HG03135 (cell line): ENCODE data around the gene PCDHB8.
"Not testable (repeated sequence)": the region's sequence is repeated elsewhere in the genome, so short reads cannot be mapped to it uniquely, and the experiment has no call there.

Experiments
- ATAC-seq: cut with Tn5 transposase; IDR thresholded peaks from one replicate; pipeline ENCODE4 v1.9.1; 2021; ENCODE audit warnings: mild to moderate bottlenecking, moderate library complexity; ENCODE audit not compliant: unreplicated experiment

Gene PCDHB8

DNA sequence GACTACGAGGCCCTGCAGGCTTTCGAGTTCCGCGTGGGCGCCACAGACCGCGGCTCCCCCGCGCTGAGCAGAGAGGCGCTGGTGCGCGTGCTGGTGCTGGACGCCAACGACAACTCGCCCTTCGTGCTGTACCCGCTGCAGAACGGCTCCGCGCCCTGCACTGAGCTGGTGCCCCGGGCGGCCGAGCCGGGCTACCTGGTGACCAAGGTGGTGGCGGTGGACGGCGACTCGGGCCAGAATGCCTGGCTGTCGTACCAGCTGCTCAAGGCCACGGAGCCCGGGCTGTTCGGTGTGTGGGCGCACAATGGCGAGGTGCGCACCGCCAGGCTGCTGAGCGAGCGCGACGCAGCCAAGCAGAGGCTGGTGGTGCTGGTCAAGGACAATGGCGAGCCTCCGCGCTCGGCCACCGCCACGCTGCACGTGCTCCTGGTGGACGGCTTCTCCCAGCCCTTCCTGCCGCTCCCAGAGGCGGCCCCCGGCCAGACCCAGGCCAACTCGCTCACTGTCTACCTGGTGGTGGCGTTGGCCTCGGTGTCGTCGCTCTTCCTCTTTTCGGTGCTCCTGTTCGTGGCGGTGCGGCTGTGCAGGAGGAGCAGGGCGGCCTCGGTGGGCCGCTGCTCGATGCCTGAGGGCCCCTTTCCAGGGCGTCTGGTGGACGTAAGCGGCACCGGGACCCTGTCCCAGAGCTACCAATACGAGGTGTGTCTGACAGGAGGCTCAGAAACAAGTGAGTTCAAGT lies 6.7 kb downstream of the PCDHB8 start:
- not testable (repeated sequence) for ATAC-seq

DNA sequence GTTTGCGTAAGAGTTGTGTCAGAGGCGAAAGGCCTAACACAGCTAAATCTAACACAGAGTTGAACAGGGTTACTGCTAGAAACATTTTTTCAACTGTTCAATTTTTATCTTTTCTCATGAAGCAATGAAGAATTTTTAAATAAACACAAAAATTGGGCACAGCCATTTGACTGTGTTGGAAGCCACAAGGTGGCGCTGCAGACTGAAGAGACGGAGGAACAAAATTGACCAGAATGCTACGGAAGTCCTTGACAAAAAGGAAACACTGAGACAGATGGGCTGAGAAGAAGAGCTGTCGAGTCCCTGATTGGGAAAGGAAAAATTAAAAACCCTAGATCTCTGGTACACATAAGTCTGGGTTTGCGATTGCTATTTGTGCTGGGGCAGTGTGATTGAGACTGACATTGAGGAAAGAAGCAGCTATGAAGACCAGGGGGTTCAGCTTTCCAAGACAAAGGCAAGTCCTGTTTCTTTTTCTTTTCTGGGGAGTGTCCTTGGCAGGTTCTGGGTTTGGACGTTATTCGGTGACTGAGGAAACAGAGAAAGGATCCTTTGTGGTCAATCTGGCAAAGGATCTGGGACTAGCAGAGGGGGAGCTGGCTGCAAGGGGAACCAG lies 9.4 kb downstream of the PCDHB8 start, which contains the start of gene PCDHB9:
Gene PCDHB9 (plus strand): TSS at position 265 of the 616 bp plus-strand sequence. CDS start 158 bp downstream, at position 423.
- ATAC-seq: no peak

DNA sequence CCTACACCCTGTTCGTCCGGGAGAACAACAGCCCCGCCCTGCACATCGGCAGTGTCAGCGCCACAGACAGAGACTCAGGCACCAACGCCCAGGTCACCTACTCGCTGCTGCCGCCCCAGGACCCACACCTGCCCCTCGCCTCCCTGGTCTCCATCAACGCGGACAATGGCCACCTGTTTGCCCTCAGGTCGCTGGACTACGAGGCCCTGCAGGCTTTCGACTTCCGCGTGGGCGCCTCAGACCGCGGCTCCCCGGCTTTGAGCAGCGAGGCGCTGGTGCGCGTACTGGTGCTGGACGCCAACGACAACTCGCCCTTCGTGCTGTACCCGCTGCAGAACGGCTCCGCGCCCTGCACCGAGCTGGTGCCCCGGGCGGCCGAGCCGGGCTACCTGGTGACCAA lies 11.1 kb downstream of the PCDHB8 start:
- not testable (repeated sequence) for ATAC-seq

DNA sequence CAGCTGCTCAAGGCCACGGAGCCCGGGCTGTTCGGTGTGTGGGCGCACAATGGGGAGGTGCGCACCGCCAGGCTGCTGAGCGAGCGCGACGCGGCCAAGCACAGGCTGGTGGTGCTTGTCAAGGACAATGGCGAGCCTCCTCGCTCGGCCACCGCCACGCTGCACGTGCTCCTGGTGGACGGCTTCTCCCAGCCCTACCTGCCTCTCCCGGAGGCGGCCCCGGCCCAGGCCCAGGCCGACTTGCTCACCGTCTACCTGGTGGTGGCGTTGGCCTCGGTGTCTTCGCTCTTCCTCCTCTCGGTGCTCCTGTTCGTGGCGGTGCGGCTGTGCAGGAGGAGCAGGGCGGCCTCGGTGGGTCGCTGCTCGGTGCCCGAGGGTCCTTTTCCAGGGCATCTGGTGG lies 11.5 kb downstream of the PCDHB8 start:
- not testable (repeated sequence) for ATAC-seq

DNA sequence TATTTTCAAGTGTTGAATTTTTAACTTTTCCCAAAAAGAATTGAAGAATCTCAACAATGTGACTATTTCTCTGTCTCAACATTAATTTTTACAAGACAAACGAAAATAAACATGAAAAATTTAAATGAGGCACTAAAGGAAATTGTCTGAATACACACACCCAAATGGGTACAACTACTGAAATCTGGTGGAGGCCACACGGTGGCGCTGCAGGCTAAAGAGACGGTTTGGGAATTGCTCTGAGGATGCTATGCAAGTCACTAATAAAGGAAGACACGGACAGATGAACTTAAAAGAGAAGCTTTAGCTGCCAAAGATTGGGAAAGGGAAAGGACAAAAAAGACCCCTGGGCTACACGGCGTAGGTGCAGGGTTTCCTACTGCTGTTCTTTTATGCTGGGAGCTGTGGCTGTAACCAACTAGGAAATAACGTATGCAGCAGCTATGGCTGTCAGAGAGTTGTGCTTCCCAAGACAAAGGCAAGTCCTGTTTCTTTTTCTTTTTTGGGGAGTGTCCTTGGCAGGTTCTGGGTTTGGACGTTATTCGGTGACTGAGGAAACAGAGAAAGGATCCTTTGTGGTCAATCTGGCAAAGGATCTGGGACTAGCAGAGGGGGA lies 14.6 kb downstream of the PCDHB8 start, which contains the start of gene PCDHB10:
Gene PCDHB10 (plus strand): TSS at position 244 of the 616 bp plus-strand sequence. CDS start 200 bp downstream, at position 444.
- ATAC-seq: no peak

DNA sequence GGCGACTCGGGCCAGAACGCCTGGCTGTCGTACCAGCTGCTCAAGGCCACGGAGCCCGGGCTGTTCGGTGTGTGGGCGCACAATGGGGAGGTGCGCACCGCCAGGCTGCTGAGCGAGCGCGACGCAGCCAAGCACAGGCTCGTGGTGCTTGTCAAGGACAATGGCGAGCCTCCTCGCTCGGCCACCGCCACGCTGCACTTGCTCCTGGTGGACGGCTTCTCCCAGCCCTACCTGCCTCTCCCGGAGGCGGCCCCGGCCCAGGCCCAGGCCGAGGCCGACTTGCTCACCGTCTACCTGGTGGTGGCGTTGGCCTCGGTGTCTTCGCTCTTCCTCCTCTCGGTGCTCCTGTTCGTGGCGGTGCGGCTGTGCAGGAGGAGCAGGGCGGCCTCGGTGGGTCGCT lies 16.7 kb downstream of the PCDHB8 start:
- ATAC-seq: not testable (repeated sequence)

DNA sequence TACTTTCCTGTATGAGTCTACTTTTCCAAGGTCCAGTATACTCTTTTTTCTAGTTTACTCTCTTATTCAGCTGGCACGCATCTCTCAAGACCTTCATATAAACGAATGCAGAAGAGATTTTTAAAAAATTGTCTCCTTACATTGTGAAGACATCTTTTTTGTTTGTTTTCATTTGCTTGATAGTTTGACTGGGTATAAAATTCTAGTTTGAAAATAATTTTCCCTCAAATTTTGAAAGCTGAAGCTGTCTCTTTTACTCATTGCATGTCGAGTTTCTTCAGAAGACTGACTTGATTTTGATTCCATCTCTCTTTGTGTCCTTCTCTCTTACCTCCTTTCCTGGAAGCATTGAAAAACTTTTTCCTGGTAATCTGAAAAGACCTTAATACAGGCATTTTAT lies 18.8 kb downstream of the PCDHB8 start:
- ATAC-seq: no peak

DNA sequence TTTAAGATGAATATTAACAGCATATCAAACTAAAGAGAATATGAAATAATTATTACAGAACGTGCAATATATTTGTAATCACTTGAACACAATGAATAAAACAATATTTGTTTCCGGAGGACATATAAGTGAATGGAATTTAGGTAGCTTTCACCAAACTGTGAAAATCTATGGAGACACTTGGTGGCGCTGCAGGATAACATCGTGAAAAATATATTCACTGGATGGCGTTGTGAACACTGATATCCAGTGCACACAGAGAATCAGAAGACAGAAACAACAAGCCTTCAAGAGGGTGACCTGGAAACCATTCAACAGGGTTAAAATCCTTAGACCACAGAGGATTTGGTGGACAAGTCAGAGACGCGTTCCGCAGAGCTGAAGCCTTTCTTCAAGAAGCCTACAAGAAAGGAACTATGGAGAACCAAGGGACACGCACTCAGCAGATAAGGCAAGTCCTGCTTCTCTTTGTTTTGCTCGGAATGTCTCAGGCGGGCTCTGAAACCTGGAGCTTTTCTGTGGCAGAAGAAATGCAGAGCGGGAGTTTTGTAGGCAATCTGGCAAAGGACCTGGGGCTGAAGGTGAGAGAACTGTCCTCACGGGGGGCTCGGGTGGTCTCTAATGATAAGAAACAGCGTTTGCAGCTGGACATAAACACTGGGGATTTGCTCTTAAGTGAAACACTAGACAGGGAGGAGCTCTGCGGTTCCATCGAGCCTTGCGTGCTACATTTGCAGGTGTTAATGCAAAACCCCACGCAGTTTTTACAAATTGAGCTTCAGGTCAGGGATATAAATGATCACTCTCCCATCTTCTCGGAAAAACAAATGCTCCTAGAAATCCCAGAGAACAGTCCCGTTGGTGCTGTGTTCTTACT lies 22.0 kb downstream of the PCDHB8 start, which contains the start of gene PCDHB11:
Gene PCDHB11 (plus strand): TSS at position 269 of the 877 bp plus-strand sequence. CDS start 148 bp downstream, at position 417.
- ATAC-seq: no peak

DNA sequence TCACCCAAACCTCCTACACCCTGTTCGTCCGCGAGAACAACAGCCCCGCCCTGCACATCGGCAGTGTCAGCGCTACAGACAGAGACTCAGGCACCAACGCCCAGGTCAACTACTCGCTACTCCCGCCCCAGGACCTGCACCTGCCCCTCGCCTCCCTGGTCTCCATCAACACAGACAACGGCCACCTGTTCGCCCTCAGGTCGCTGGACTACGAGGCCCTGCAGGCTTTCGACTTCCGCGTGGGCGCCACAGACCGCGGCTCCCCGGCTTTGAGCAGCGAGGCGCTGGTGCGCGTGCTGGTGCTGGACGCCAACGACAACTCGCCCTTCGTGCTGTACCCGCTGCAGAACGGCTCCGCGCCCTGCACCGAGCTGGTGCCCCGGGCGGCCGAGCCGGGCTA lies 23.5 kb downstream of the PCDHB8 start:
- ATAC-seq: not testable (repeated sequence)

DNA sequence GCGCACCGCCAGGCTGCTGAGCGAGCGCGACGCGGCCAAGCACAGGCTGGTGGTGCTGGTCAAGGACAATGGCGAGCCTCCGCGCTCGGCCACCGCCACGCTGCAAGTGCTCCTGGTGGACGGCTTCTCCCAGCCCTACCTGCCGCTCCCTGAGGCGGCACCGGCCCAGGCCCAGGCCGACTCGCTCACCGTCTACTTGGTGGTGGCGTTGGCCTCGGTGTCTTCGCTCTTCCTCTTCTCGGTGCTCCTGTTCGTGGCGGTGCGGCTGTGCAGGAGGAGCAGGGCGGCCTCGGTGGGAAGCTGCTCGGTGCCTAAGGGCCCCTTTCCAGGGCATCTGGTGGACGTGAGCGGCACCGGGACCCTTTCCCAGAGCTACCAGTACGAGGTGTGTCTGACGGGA lies 24.1 kb downstream of the PCDHB8 start:
- not testable (repeated sequence) for ATAC-seq

DNA sequence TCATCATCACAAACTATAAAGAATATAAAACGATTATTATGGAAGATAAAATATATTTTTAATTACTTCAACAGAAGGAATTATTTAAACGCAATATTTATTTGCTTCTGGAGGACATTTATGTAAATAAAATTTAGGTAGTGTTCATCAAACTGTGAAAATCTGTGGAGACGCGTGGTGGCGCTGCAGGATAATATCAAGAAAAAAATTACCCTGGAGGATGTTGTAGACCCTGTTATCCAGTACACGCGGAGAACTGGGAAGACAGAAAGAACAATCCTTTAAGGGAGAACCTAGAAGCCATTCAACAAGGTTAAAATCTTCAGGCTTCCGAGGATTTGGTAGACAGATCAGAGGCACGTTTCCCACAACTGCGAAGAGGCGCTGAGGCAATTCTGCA lies 30.9 kb downstream of the PCDHB8 start, which contains the start of gene PCDHB12:
Gene PCDHB12 (plus strand): TSS at position 242 of the 400 bp plus-strand sequence. CDS start 189 bp downstream, outside the sequence.
- ATAC-seq: no peak

DNA sequence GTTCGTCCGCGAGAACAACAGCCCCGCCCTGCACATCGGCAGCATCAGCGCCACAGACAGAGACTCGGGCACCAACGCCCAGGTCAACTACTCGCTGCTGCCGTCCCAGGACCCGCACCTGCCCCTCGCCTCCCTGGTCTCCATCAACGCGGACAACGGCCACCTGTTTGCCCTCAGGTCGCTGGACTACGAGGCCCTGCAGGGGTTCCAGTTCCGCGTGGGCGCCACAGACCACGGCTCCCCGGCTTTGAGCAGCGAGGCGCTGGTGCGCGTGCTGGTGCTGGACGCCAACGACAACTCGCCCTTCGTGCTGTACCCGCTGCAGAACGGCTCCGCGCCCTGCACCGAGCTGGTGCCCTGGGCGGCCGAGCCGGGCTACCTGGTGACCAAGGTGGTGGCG lies 32.7 kb downstream of the PCDHB8 start:
- ATAC-seq: not testable (repeated sequence)

DNA sequence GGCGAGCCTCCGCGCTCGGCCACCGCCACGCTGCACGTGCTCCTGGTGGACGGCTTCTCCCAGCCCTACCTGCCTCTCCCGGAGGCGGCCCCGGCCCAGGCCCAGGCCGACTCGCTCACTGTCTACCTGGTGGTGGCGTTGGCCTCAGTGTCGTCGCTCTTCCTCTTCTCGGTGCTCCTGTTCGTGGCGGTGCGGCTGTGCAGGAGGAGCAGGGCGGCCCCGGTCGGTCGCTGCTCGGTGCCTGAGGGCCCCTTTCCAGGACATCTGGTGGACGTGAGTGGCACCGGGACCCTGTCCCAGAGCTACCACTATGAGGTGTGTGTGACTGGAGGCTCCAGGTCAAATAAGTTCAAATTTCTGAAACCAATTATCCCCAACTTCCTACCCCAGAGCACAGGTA lies 33.3 kb downstream of the PCDHB8 start:
- not testable (repeated sequence) for ATAC-seq

DNA sequence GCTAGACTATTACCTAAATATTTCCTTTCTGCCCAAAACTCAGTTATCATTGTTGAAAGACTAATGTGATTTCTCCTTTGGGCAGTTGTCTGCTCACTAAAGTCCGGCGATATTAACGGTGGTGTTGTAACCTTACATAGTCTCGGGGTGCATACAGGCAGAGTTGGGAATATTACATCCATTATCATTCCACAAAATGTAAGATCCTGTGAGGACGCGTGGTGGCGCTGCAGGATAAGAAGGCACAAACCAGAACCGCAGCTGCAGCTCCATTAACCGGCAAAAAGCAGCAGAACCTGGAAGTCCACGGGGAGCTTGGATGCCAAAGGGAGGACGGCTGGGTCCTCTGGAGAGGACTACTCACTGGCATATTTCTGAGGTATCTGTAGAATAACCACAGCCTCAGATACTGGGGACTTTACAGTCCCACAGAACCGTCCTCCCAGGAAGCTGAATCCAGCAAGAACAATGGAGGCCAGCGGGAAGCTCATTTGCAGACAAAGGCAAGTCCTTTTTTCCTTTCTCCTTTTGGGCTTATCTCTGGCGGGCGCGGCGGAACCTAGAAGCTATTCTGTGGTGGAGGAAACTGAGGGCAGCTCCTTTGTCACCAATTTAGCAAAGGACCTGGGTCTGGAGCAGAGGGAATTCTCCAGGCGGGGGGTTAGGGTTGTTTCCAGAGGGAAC lies 36.2 kb downstream of the PCDHB8 start, which contains the start of gene PCDHB13:
Gene PCDHB13 (plus strand): TSS at position 264 of the 684 bp plus-strand sequence. CDS start 205 bp downstream, at position 469.
- not testable (repeated sequence) for ATAC-seq

DNA sequence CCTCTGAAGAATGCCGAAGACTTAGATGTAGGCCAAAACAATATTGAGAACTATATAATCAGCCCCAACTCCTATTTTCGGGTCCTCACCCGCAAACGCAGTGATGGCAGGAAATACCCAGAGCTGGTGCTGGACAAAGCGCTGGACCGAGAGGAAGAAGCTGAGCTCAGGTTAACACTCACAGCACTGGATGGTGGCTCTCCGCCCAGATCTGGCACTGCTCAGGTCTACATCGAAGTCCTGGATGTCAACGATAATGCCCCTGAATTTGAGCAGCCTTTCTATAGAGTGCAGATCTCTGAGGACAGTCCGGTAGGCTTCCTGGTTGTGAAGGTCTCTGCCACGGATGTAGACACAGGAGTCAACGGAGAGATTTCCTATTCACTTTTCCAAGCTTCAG lies 37.0 kb downstream of the PCDHB8 start:
- not testable (repeated sequence) for ATAC-seq

DNA sequence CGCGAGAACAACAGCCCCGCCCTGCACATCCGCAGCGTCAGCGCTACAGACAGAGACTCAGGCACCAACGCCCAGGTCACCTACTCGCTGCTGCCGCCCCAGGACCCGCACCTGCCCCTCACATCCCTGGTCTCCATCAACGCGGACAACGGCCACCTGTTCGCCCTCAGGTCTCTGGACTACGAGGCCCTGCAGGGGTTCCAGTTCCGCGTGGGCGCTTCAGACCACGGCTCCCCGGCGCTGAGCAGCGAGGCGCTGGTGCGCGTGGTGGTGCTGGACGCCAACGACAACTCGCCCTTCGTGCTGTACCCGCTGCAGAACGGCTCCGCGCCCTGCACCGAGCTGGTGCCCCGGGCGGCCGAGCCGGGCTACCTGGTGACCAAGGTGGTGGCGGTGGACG lies 37.9 kb downstream of the PCDHB8 start:
- ATAC-seq: not testable (repeated sequence)

DNA sequence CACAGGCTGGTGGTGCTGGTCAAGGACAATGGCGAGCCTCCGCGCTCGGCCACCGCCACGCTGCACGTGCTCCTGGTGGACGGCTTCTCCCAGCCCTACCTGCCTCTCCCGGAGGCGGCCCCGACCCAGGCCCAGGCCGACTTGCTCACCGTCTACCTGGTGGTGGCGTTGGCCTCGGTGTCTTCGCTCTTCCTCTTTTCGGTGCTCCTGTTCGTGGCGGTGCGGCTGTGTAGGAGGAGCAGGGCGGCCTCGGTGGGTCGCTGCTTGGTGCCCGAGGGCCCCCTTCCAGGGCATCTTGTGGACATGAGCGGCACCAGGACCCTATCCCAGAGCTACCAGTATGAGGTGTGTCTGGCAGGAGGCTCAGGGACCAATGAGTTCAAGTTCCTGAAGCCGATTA lies 38.4 kb downstream of the PCDHB8 start:
- ATAC-seq: not testable (repeated sequence)

DNA sequence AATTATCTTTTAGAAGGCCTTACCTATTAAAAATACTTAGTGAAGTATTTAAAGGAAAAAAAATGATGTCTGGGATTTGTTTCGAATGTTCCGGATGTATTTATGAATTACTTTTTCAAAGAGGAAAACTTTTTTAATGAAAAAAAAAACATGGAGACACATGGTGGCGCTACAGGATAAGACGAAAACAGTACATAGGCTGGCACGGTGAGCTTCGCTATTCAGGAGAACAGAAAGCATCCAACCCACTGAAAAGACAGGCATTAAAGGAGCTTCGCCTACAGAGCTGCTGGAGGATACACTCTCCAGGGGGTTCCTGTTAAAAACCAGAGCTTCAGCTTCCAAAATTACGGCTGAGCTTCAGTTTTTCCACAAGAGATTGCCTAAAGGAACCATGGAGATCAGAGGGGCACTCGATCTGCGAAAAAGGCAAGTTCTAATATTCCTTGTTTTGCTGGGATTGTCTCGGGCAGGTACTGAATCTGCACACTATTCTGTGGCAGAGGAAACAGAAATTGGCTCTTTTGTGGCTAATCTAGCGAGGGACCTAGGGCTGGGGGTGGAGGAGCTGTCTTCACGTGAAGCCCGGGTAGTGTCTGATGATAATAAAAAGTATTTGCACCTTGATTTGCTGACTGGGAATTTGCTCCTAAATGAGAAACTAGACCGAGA lies 45.7 kb downstream of the PCDHB8 start, which contains the start of gene PCDHB14:
Gene PCDHB14 (plus strand): TSS at position 232 of the 672 bp plus-strand sequence. CDS start 163 bp downstream, at position 395.
- no peak for ATAC-seq

DNA sequence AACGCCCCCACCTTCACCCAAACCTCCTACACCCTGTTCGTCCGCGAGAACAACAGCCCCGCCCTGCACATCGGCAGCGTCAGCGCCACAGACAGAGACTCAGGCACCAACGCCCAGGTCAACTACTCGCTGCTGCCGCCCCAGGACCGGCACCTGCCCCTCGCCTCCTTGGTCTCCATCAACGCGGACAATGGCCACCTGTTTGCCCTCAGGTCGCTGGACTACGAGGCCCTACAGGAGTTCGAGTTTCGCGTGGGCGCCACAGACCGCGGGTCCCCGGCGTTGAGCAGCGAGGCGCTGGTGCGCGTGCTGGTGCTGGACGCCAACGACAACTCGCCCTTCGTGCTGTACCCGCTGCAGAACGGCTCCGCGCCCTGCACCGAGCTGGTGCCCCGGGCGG lies 47.3 kb downstream of the PCDHB8 start:
- not testable (repeated sequence) for ATAC-seq
